Effector memory CD4-positive, alpha-beta T cell (primary cell): ENCODE results near the gene ASGR1.

Source experiments
- DNase-seq, 3 donors: peaks; one replicate each; pipeline ENCODE4 v3.0.0-alpha.2; 2020
- H3K27ac ChIP-seq: 2 replicates; pipeline ENCODE4 v1.7.0; 2013; ENCODE audit warnings: mild to moderate bottlenecking, low read length, moderate library complexity; ENCODE audit not compliant: insufficient read depth, poor library complexity, severe bottlenecking
- H3K27me3 ChIP-seq: replicated peaks from 2 replicates; pipeline ENCODE4 v1.7.0; 2013; ENCODE audit warnings: mild to moderate bottlenecking, low read length; ENCODE audit not compliant: insufficient read depth, control insufficient read depth, poor library complexity, severe bottlenecking
- H3K36me3 ChIP-seq: 2 replicates; pipeline ENCODE4 v1.7.0; 2013; ENCODE audit warnings: mild to moderate bottlenecking, low read length, moderate library complexity; ENCODE audit not compliant: control insufficient read depth, insufficient read depth
- H3K4me1 ChIP-seq: 2 replicates; pipeline ENCODE4 v1.7.0; 2013; ENCODE audit warnings: low read length, mild to moderate bottlenecking; ENCODE audit not compliant: control insufficient read depth, insufficient read depth, poor library complexity, severe bottlenecking
- H3K4me3 ChIP-seq: 2 replicates; pipeline ENCODE4 v1.7.0; 2013; ENCODE audit warnings: low read length, low read depth, mild to moderate bottlenecking; ENCODE audit not compliant: insufficient read depth, poor library complexity, severe bottlenecking
- H3K9me3 ChIP-seq: 2 replicates; pipeline ENCODE4 v1.7.0; 2013; ENCODE audit warnings: mild to moderate bottlenecking, low read length, moderate library complexity; ENCODE audit not compliant: control insufficient read depth
- total RNA-seq, 3 donors: gene quantifications; one replicate each; lab custom pipeline; 2026; lab: John Stamatoyannopoulos, UW

The ASGR1 gene
- total RNA-seq: 0.19 to 0.35 (median 0.35) reads per million in 3 donors

GRCh38 chr17:7179317-7180254, at the start of gene ASGR1:
ASGR1 (minus strand) TSS chr17:7179370; CDS start chr17:7178563, 807 bp downstream.
- no peak for DNase-seq
- Histone ChIP-seq H3K9me3 (no peaks in the 10 kb centered on the region), H3K27ac (no peak within 1 kb of the TSS), H3K4me3 (no peak within 1 kb of the TSS), H3K4me1 (peaks cover 14% of the 10 kb centered on the region), H3K27me3 (peaks cover 16% of the 10 kb centered on the region), H3K36me3 (no peaks in the 10 kb centered on the region)

DNA sequence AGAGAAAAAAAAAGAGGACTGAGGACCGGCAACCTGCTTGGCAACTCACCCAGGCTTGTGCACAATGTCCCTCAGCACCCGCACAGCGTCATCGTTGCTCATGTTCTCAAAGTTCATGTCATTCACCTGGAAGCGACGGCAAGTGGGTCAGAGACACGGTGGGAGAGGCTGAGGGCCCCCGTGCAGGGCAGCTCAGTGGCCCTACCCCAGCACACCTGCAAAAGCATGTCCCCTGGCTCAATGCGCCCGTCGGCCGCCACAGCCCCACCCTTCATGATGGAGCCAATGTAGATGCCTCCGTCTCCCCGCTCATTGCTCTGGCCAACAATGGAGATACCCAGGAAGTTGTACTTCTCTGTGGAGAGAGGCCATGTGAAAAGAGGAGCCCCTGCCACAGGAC, 49.8 kb upstream of the ASGR1 start:
- H3K9me3 ChIP-seq: no peaks in the 10 kb centered on the region
- no peaks in the 10 kb centered on the region for H3K27me3 ChIP-seq
- no peak for DNase-seq
- no peak overlapping the region for H3K4me3 ChIP-seq
- peaks cover 5% of the 10 kb centered on the region for H3K4me1 ChIP-seq
- peaks cover 54% of the 10 kb centered on the region for H3K36me3 ChIP-seq
- H3K27ac ChIP-seq: no peak overlapping the region

DNA sequence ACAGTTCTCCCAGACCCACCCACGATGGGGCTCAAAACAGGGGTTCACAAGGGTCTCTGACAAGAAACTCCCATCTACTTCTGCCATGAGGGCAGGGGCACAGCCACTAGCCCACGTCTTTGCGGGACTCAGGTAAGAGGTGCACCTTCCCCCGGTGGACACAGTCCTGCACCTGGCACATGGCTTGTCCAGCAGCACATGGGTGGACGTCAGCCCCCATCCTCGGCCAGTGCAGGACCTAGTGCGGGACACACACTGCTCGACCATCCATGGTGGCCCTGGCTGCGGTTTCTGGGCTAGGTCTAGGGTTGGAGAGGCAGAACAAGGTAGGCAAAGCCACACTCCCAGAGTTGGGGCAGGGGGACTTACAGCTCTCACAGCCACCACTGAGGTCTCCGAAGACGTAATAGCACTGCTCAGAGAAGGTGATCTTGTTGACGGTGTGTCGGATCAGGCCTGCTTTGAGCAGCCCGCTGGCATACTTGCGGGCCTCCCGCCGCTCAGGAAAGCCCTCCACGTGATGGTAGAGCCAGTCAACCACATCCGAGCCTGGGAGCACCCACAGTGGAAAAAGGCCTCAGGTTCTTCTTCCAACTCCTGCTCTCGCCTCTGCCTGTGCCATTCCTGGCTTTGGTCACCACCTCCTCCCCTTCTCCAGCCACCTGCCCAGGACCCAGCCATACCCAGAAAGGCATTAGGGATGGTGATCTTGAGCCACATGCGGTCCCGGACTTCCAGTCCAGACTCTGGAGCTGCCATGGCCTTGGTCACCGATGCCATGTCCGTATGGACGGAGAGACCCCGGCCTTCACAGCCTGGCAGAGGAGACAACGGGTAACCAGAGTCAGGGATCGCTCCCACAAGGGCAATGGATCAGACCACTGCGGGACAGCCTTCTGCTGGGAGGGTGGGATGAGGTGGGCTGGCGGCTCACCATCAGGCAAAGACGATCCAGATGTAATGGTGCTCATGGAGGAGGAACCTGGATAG, 47.8 kb upstream of the ASGR1 start:
- H3K4me1 ChIP-seq: no peaks in the 10 kb centered on the region
- no peaks in the 10 kb centered on the region for H3K9me3 ChIP-seq
- no peaks in the 10 kb centered on the region for H3K27me3 ChIP-seq
- H3K36me3 ChIP-seq: peaks cover 71% of the 10 kb centered on the region
- H3K4me3 ChIP-seq: no peak overlapping the region
- DNase-seq: no peak
- H3K27ac ChIP-seq: no peak overlapping the region

DNA sequence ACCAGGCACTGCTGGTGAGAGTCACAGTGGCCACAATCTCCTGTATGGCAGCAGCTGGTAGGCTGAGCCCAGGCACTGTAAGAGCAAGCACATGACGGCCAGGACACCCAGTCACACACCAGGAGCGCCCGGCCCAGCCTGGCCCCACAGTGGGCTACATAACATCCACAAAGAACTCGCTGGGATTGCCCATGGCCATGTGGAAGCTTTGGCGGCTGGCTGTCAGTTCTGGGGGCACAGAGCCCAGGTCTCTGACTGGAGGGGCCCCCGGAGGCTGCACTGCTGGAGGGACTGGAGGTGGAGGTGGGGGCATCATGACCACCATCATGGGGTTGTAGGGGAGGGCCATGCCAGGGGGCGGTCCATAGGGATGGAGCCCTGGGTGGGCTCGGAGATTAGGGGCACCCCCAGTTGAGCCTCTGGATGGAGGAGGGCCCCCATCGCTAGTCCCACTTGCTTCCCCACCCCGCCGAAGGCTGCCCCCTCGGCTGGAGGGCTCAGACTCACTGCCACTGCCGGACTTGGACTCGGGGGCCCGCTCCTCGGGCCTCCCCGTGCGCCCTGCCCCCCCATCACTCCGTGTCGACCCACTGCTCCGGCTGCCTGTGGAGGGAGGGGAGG, 46.7 kb upstream of the ASGR1 start:
- no peak for DNase-seq
- Histone ChIP-seq H3K9me3 (no peaks in the 10 kb centered on the region), H3K27me3 (no peaks in the 10 kb centered on the region), H3K27ac (no peak overlapping the region), H3K4me3 (no peak overlapping the region), H3K4me1 (peaks cover under 1% of the 10 kb centered on the region), H3K36me3 (peaks cover 73% of the 10 kb centered on the region)

GRCh38 chr17:7224661-7225111, 45.5 kb upstream of the ASGR1 start:
- Histone ChIP-seq H3K4me3 (no peak overlapping the region), H3K36me3 (peaks cover 65% of the 10 kb centered on the region), H3K4me1 (peaks cover 11% of the 10 kb centered on the region), H3K27me3 (no peaks in the 10 kb centered on the region), H3K27ac (no peak overlapping the region), H3K9me3 (no peaks in the 10 kb centered on the region)
- DNase-seq: no peak

DNA sequence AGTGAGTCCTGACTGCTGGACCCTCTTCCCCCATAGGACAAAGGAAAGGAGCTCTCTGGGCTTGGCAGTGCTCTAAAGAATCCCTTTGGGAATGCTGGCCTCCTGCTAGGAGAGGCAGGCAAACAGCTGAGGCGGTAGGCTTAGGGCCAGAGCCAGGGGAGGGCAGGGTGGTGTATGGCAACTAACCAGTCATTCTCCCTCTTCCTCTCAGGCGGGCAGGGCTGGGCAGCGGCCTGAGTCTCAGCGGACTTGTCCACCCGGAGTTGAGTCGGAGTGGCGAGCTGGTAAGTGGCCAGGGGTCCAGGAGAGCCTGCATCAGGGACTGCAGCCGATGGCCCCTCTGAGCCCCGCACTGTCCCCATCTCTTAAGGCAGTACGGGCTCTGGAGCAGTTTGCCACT, 44.9 kb upstream of the ASGR1 start:
- H3K9me3 ChIP-seq: no peaks in the 10 kb centered on the region
- H3K36me3 ChIP-seq: peaks cover 60% of the 10 kb centered on the region
- DNase-seq: no peak
- H3K4me3 ChIP-seq: no peak overlapping the region
- peaks cover 17% of the 10 kb centered on the region for H3K4me1 ChIP-seq
- no peaks in the 10 kb centered on the region for H3K27me3 ChIP-seq
- no peak overlapping the region for H3K27ac ChIP-seq

GRCh38 chr17:7223375-7223774, 44.2 kb upstream of the ASGR1 start:
- DNase-seq: no peak
- H3K9me3 ChIP-seq: no peaks in the 10 kb centered on the region
- no peak overlapping the region for H3K4me3 ChIP-seq
- no peaks in the 10 kb centered on the region for H3K27me3 ChIP-seq
- H3K36me3 ChIP-seq: peaks cover 52% of the 10 kb centered on the region
- peaks cover 17% of the 10 kb centered on the region for H3K4me1 ChIP-seq
- H3K27ac ChIP-seq: no peak overlapping the region

DNA sequence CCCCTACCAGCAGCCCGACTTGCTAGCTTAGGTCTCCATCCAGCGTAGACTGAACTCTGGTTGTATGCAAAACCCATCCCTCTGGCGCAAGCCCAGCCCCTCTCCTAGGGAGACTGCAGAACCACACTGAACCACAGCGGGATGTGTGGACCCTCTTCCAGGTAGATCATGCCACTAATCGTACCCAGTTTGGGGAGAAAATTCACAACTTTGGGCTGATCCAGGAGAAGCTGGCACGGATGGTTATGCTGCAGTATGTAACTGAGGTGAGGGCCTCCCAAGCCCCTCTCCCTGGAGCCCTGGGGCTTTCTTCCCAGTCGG, 43.8 kb upstream of the ASGR1 start:
- no peak for DNase-seq
- H3K4me1 ChIP-seq: peaks cover 17% of the 10 kb centered on the region
- H3K4me3 ChIP-seq: no peak overlapping the region
- H3K36me3 ChIP-seq: peaks cover 49% of the 10 kb centered on the region
- H3K27ac ChIP-seq: no peak overlapping the region
- no peaks in the 10 kb centered on the region for H3K27me3 ChIP-seq
- H3K9me3 ChIP-seq: no peaks in the 10 kb centered on the region

GRCh38 chr17:7222093-7222971, 43.2 kb upstream of the ASGR1 start:
- no peak overlapping the region for H3K4me3 ChIP-seq
- peaks cover 23% of the 10 kb centered on the region for H3K4me1 ChIP-seq
- H3K27ac ChIP-seq: no peak overlapping the region

More at GRCh38 chr17:7222093-7222971, 43.2 kb upstream of the ASGR1 start:
- DNase-seq: no peak
- Histone ChIP-seq H3K36me3 (peaks cover 47% of the 10 kb centered on the region), H3K27me3 (no peaks in the 10 kb centered on the region), H3K9me3 (no peaks in the 10 kb centered on the region)
